CD8-positive, alpha-beta memory T cell (primary cell): ENCODE measurements around the gene TEX13C. TPM values are rescaled to one million over a fixed set of nuclear protein-coding genes. Genes with fewer than 3 reads are reported as not detected.

ENCODE experiments used
- CTCF ChIA-PET: fragments of 350-600 bp; sonication (Branson Sonifier 250); formaldehyde crosslinking; loops from one replicate; lab custom pipeline; 2021; ENCODE audit warnings: antibody characterized with exemption; lab: Charles Lee
- POLR2A ChIA-PET: fragments of 350-600 bp; sonication (Branson Sonifier 250); formaldehyde crosslinking; loops from one replicate; lab custom pipeline; 2021; ENCODE audit warnings: antibody characterized with exemption; lab: Charles Lee
- DNase-seq, 5 donors: peaks; one replicate each; pipeline versions ENCODE4 v3.0.0 to v3.0.0-alpha.2; 2020 to 2022; ENCODE audit warnings: mixed read lengths in 1 of 5
- H3K27ac ChIP-seq: one replicate; pipeline ENCODE4 v1.7.0; 2013; ENCODE audit warnings: low read depth, mild to moderate bottlenecking, low read length, moderate library complexity
- H3K27me3 ChIP-seq: 2 replicates; pipeline ENCODE4 v1.7.0; 2013; ENCODE audit warnings: low read length, mild to moderate bottlenecking; ENCODE audit not compliant: insufficient read depth, poor library complexity, severe bottlenecking
- H3K36me3 ChIP-seq: 2 replicates; pipeline ENCODE4 v1.7.0; 2013; ENCODE audit warnings: mild to moderate bottlenecking, low read length, moderate library complexity; ENCODE audit not compliant: insufficient read depth
- H3K4me1 ChIP-seq: 2 replicates; pipeline ENCODE4 v1.7.0; 2013; ENCODE audit warnings: mild to moderate bottlenecking, low read length, moderate library complexity; ENCODE audit not compliant: insufficient read depth
- H3K4me3 ChIP-seq: 2 replicates; pipeline ENCODE4 v1.7.0; 2013; ENCODE audit warnings: mild to moderate bottlenecking, low read length
- H3K9me3 ChIP-seq: 2 replicates; pipeline ENCODE4 v1.7.0; 2013; ENCODE audit warnings: mild to moderate bottlenecking, low read length
- H3K27ac Mint-ChIP-seq, 8 donors: one replicate each; pipeline ENCODE4 v1.8.0; 2020 to 2021; ENCODE audit warnings: mixed read lengths in 8 of 8, mild to moderate bottlenecking in 6 of 8, inconsistent platforms in 3 of 8, moderate library complexity in 3 of 8
- H3K27me3 Mint-ChIP-seq, 2 donors: one replicate each; pipeline ENCODE4 v1.8.0; 2020 to 2021; ENCODE audit warnings: mixed read lengths in 2 of 2, mild to moderate bottlenecking in 1 of 2, moderate library complexity in 1 of 2
- H3K36me3 Mint-ChIP-seq, 3 donors: one replicate each; pipeline ENCODE4 v1.8.0; 2020 to 2021; ENCODE audit warnings: mixed read lengths in 3 of 3, inconsistent platforms in 1 of 3, mild to moderate bottlenecking in 1 of 3
- H3K4me1 Mint-ChIP-seq, 3 donors: one replicate each; pipeline ENCODE4 v1.8.0; 2020 to 2021; ENCODE audit warnings: mixed read lengths in 3 of 3, inconsistent platforms in 1 of 3, mild to moderate bottlenecking in 1 of 3
- H3K4me3 Mint-ChIP-seq, 7 donors: one replicate each; pipeline ENCODE4 v1.8.0; 2020 to 2021; ENCODE audit warnings: mixed read lengths in 7 of 7, mild to moderate bottlenecking in 6 of 7, moderate library complexity in 4 of 7, inconsistent platforms in 2 of 7
- H3K9me3 Mint-ChIP-seq, 5 donors: one replicate each; pipeline ENCODE4 v1.8.0; 2020 to 2022; ENCODE audit warnings: mixed read lengths in 5 of 5, mild to moderate bottlenecking in 3 of 5, moderate library complexity in 2 of 5, inconsistent platforms in 1 of 5
- polyA plus RNA-seq: library from polyadenylated mRNA; unstranded; fragments of 300-500 nt; fragmentation: Illumina TruSeq; gene quantifications from one replicate; pipeline ENCODE4 v1.2.3, GENCODE V29; 2021
- total RNA-seq, 2 experiments: library from RNA; stranded (reverse); gene quantifications; one replicate each; pipeline ENCODE4 v1.2.3, GENCODE V29; 2021

Gene TEX13C
- total RNA-seq, result not detected
- polyA plus RNA-seq, result not detected

DNA sequence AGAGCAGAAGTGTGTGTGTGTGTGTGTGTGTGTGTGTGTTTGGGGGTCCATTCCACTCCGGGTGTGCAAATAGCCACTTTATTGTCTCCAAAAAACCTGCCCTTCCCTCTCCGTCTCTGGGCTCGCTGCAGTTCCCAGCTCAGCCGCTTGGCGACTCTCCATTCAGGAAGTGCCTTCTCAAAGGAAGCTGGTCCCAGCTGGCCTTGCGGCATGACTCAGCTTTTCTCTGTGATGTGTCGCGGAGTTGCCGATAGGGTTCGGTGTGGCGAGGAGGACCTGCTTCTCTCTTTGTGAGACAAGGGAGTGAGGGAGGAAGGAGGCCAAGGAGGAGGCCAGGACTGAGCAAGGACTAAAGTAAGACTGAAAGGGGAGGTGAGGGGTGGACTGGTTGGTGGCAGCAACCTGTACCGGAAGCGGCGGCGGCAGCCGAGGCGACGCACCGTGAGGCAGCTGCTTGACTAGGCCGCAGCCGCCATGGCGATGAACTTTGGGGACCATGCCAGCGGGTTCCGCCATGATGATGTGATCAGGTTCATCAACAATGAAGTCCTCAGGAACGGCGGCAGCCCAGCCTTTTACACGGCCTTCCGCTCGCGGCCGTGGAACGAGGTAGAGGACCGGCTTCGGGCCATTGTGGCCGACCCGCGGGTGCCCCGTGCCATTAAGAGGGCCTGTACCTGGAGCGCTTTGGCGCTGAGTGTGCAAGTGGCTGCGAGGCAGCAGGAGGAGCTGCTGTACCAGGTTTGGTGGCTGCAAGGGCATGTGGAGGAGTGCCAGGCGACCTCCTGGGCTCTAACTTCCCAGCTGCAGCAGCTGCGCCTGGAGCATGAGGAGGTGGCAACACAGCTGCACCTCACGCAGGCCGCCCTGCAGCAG, at the start of gene TEX13C:
TEX13C (plus strand) TSS at position 226 of the 876 bp plus-strand sequence; CDS start at position 475, 249 bp downstream.
- no peak within 1 kb of the TSS for H3K27ac ChIP-seq
- no peak within 1 kb of the TSS for H3K27ac Mint-ChIP-seq
- POLR2A ChIA-PET, result no interaction called here

DNA sequence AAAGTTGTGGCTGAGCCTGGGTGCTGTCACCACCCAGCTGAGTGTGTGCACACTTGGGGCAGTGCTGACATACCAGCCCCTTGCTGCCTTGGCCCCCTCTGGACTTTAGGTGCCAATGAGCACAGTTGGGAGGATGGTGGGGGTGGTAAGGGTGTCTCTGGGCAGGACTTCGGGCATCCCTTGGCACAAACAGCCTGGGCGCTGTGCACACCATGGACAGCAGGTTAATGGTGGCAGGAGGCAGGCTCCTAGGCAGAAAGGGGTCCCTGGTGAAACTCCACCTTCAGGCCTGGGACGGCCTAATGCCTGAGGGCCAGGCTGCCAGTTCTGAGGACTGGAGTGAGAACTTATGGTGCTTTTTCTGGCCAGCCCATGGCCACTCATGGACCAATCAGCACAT, 32.4 kb upstream of the TEX13C start:
- H3K4me3 Mint-ChIP-seq, result no peak overlapping the region
- H3K4me1 ChIP-seq, result no peaks in the 10 kb centered on the region
- H3K4me1 Mint-ChIP-seq, result no peaks in the 10 kb centered on the region
- H3K27ac Mint-ChIP-seq, result no peak overlapping the region
- H3K36me3 ChIP-seq, result no peaks in the 10 kb centered on the region
- no peaks in the 10 kb centered on the region for H3K9me3 Mint-ChIP-seq
- no peaks in the 10 kb centered on the region for H3K9me3 ChIP-seq
- H3K36me3 Mint-ChIP-seq, result no peaks in the 10 kb centered on the region
- ChIA-PET CTCF (no interaction called here), POLR2A (no interaction called here)
- no peak overlapping the region for H3K4me3 ChIP-seq
- peaks cover 0 to 2% of the 10 kb centered on the region in 2 donors for H3K27me3 Mint-ChIP-seq
- no peak for DNase-seq
- no peak overlapping the region for H3K27ac ChIP-seq
- H3K27me3 ChIP-seq, result no peaks in the 10 kb centered on the region

More for the DNA sequence above, at the start of gene TEX13C:
- no peaks in the 10 kb centered on the region for H3K9me3 ChIP-seq
- no peaks in the 10 kb centered on the region for H3K4me1 Mint-ChIP-seq
- H3K36me3 ChIP-seq, result no peaks in the 10 kb centered on the region
- peaks cover 0 to 4% of the 10 kb centered on the region in 2 donors for H3K27me3 Mint-ChIP-seq
- no peaks in the 10 kb centered on the region for H3K4me1 ChIP-seq
- no peaks in the 10 kb centered on the region for H3K36me3 Mint-ChIP-seq
- CTCF ChIA-PET, result no interaction called here
- no peak within 1 kb of the TSS for H3K4me3 ChIP-seq
- no peaks in the 10 kb centered on the region for H3K27me3 ChIP-seq
- H3K4me3 Mint-ChIP-seq, result no peak within 1 kb of the TSS
- H3K9me3 Mint-ChIP-seq, result no peaks in the 10 kb centered on the region
- no peak for DNase-seq

DNA sequence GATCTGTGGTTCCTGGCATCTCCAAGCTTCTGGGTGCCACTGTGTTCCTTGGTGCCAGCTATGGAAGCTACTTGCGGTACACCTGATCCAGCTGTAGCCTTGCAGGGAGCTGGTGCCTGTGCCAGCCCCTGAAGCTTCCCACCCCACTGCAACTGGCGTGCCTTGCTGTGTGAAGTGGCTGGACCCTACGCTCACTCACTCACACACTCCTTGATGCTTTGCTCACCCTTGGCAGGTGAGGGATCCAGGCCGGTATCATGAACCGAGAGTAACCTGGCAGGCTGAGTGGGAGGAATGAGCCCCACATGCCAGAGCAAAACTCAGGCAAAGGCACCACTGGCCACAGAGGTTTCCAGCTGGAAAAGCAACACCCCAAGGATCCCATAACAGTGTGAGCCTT, 31.3 kb upstream of the TEX13C start:
- no peak for DNase-seq
- Histone ChIP-seq H3K9me3 (no peaks in the 10 kb centered on the region), H3K4me1 (no peaks in the 10 kb centered on the region), H3K27me3 (no peaks in the 10 kb centered on the region), H3K27ac (no peak overlapping the region), H3K4me3 (no peak overlapping the region), H3K36me3 (no peaks in the 10 kb centered on the region)
- Mint-ChIP-seq H3K36me3 (no peaks in the 10 kb centered on the region), H3K4me1 (peaks cover under 1 to 2% (median under 1%) of the 10 kb centered on the region in 3 donors), H3K27ac (no peak overlapping the region), H3K9me3 (no peaks in the 10 kb centered on the region), H3K27me3 (peaks cover 0 to 2% of the 10 kb centered on the region in 2 donors), H3K4me3 (no peak overlapping the region)
- ChIA-PET POLR2A (no interaction called here), CTCF (no interaction called here)

DNA sequence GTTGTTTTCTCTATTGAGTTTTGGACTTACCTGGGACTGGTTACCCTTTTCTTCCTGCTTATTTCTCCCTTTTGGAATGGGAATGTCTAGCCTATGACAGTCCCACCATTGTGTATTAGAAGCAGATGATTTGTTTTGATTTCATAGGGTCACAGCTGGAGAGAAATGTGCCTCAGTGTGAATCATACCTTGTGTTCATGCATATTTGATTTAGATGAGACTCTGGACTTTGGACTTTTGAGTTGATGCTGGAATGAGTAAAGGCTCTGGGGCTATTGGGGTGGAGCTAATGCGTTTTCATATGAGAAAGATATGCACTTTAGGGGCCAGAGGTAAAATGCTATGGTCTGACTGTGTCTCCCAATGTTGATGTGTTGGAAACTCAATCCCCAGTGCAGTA, 30.5 kb upstream of the TEX13C start:
- Histone ChIP-seq H3K27me3 (no peaks in the 10 kb centered on the region), H3K27ac (no peak overlapping the region), H3K4me1 (no peaks in the 10 kb centered on the region), H3K36me3 (no peaks in the 10 kb centered on the region), H3K4me3 (no peak overlapping the region), H3K9me3 (no peaks in the 10 kb centered on the region)
- H3K4me1 Mint-ChIP-seq, result peaks cover 7 to 11% (median 9%) of the 10 kb centered on the region in 3 donors
- peaks cover 0 to 2% of the 10 kb centered on the region in 2 donors for H3K27me3 Mint-ChIP-seq
- no peak overlapping the region for H3K4me3 Mint-ChIP-seq
- POLR2A ChIA-PET, result no interaction called here
- no peak for DNase-seq
- no peaks in the 10 kb centered on the region for H3K36me3 Mint-ChIP-seq
- no peak overlapping the region for H3K27ac Mint-ChIP-seq
- no peaks in the 10 kb centered on the region for H3K9me3 Mint-ChIP-seq
- CTCF ChIA-PET, result no interaction called here

DNA sequence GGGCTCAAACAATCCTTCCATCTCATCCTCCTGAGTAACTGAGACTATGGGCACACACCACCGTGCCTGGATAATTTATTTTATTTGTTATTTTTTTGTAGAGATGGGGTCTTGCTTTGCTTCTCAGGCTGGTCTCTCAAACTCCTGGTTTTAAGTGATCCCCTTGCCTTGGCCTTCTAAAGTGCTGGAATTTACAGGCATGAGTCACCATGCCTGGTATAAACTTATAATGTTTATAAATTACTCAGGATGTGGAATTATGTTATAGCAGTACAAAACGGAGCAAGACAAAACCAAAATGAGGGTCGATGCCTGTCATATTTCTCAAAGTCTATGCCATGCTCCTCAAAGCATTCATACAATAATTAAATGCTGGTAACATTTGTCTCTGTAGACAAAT, 29.8 kb upstream of the TEX13C start:
- ChIA-PET CTCF (no interaction called here), POLR2A (no interaction called here)
- Mint-ChIP-seq H3K4me1 (peaks cover 14 to 18% (median 16%) of the 10 kb centered on the region in 3 donors), H3K27ac (no peak overlapping the region), H3K4me3 (no peak overlapping the region), H3K27me3 (peaks cover 0 to 2% of the 10 kb centered on the region in 2 donors), H3K9me3 (no peaks in the 10 kb centered on the region), H3K36me3 (no peaks in the 10 kb centered on the region)
- Histone ChIP-seq H3K27me3 (no peaks in the 10 kb centered on the region), H3K27ac (no peak overlapping the region), H3K4me1 (no peaks in the 10 kb centered on the region), H3K4me3 (no peak overlapping the region), H3K9me3 (no peaks in the 10 kb centered on the region), H3K36me3 (no peaks in the 10 kb centered on the region)
- no peak for DNase-seq

DNA sequence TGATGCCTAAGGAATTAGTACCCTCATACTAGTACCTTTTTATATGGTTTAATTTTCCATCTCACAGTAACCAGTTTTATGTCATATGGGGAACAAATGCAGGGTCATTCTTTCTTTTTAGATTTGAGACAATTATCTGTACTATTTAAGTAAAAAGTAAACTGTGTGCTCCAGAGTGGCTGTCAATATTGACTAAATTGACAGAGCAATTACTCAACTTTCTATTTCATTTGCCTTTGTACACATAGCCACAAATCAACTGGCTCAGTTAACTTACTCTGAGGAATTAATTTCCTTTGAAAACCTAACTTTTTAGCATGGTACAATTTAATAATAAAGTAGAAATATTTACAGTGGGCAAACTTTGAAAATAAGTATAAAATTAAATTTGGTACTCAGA, 28.5 kb upstream of the TEX13C start:
- Mint-ChIP-seq H3K27me3 (no peaks in the 10 kb centered on the region), H3K4me1 (peaks cover 19 to 24% (median 23%) of the 10 kb centered on the region in 3 donors), H3K36me3 (no peaks in the 10 kb centered on the region), H3K4me3 (no peak overlapping the region), H3K9me3 (no peaks in the 10 kb centered on the region), H3K27ac (no peak overlapping the region)
- DNase-seq, result no peak
- H3K27me3 ChIP-seq, result no peaks in the 10 kb centered on the region
- no peak overlapping the region for H3K4me3 ChIP-seq
- ChIA-PET CTCF (no interaction called here), POLR2A (no interaction called here)
- no peak overlapping the region for H3K27ac ChIP-seq
- H3K4me1 ChIP-seq, result no peaks in the 10 kb centered on the region
- no peaks in the 10 kb centered on the region for H3K9me3 ChIP-seq
- H3K36me3 ChIP-seq, result no peaks in the 10 kb centered on the region

DNA sequence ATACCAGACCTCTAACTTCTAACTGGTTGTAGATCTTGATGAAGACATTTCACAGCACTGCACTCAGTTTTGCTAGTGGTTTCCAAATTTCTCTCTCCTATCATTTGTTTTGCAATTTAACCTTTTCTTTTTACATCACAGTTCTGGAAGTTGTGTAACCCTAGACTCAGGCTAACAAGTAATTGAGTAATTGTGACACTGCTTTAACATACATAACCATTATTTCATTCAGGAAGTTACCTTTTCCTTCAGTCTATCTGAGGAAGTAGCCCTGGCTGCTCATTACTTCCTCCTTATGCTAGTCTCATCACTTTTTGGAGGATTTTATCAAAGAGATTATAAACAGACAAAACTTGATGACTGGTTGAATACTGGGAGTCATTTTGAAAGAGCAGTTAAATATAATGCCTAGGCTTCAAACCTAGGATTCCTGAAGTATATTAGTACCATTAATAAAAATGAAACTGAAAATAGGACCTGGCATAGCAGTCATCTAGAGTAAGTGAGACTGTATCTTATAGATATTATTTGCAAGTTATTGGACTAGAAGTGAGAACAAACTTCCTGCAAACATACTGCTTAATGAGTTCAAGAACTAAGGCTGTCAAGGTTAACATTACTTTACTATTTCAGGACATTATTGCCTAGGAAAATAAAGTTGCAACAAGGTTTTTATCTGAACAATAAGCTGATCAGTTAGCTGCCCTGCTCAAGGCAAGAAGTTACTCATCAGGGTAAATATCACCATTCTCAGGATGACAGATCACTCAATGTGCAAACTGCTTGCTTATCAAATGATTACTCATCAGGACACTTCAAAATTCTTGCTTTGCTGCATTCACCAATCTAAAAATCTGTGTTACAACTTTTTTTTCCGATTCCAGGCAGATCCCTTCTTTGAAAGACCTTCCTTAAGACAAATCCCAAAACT, 25.6 kb upstream of the TEX13C start:
- POLR2A ChIA-PET, result no interaction called here
- Histone ChIP-seq H3K36me3 (no peaks in the 10 kb centered on the region), H3K27ac (no peak overlapping the region), H3K27me3 (no peaks in the 10 kb centered on the region), H3K9me3 (no peaks in the 10 kb centered on the region), H3K4me1 (no peaks in the 10 kb centered on the region), H3K4me3 (no peak overlapping the region)
- Mint-ChIP-seq H3K36me3 (no peaks in the 10 kb centered on the region), H3K27ac (peak overlapping the region in 7 of 8 donors; percentile 6 to 50 (median 36)), H3K9me3 (no peaks in the 10 kb centered on the region), H3K27me3 (no peaks in the 10 kb centered on the region), H3K4me1 (peaks cover 19 to 24% (median 23%) of the 10 kb centered on the region in 3 donors), H3K4me3 (peak overlapping the region in 6 of 7 donors; percentile 14 to 74 (median 47))
- DNase-seq, result no peak
- CTCF ChIA-PET, result no interaction called here

DNA sequence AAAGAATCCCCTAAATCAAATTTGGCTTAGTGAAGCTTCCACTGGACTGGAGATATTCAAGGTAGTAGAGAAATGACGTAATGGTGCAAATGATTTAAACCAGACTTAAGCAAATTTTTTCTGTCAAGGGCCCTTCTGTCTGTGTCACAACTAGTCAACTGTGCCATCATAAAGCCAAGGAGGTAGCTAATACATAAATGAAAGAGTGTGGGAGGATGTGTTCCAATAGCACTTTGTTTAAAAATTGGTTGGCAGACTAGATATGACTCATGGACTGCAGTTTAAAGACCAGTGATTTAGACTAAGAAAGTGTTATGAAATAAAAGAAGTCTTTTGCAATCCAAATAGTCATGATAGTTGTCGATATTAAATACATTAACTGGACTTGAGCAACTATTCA, 24.3 kb upstream of the TEX13C start:
- Histone ChIP-seq H3K36me3 (no peaks in the 10 kb centered on the region), H3K9me3 (no peaks in the 10 kb centered on the region), H3K4me1 (no peaks in the 10 kb centered on the region), H3K4me3 (no peak overlapping the region), H3K27me3 (no peaks in the 10 kb centered on the region), H3K27ac (no peak overlapping the region)
- no peaks in the 10 kb centered on the region for H3K9me3 Mint-ChIP-seq
- peak overlapping the region in 5 of 8 donors; percentile 10 to 82 (median 36) for H3K27ac Mint-ChIP-seq
- ChIA-PET POLR2A (no interaction called here), CTCF (no interaction called here)
- no peaks in the 10 kb centered on the region for H3K27me3 Mint-ChIP-seq
- H3K36me3 Mint-ChIP-seq, result no peaks in the 10 kb centered on the region
- peaks cover 19 to 24% (median 23%) of the 10 kb centered on the region in 3 donors for H3K4me1 Mint-ChIP-seq
- peak overlapping the region in 5 of 7 donors; percentile 14 to 74 (median 48) for H3K4me3 Mint-ChIP-seq
- no peak for DNase-seq
